Activated CD4-positive, alpha-beta memory T cell treated with anti-CD3 and anti-CD28 coated beads for 36 hours (primary cell): ENCODE measurements around the gene UNC13D. TPM values are rescaled to one million over a fixed set of nuclear protein-coding genes. Genes with fewer than 3 reads are reported as not detected.

Experiments
- microRNA-seq: library from miRNA; unstranded; fragments of <30 nt; microRNA quantifications from one replicate; pipeline ENCODE4 v1.2.0, GENCODE V29; 2022; ENCODE audit warnings: borderline number of aligned reads, borderline microRNAs expressed, borderline replicate concordance
- total RNA-seq, 2 experiments: library from RNA; stranded (reverse); gene quantifications; one replicate each; pipeline ENCODE4 v1.2.3, GENCODE V29; 2021

UNC13D gene
- total RNA-seq, 2 experiments from 2014 or later = 135 to 139 TPM

Small RNA genes lying within 50 kb of the gene (microRNA-seq; reads per million reads assigned to microRNA genes)
- not detected for gene MIR4738

Other genes starting within 250 kb of the UNC13D start
- gene SMIM5, start 211.0 kb downstream of the UNC13D start, total RNA-seq = not detected
- 10 to 100 TPM; 27.7 to 31.3 TPM for gene RECQL5, start 177.2 kb downstream of the UNC13D start, total RNA-seq
- 10 to 100 TPM; 81.4 to 92.7 TPM for gene SAP30BP, start 177.1 kb downstream of the UNC13D start, total RNA-seq
- 1 to 10 TPM in 1 of 2 experiments, under 1 TPM in 1; 0.67 to 1.1 TPM for gene ITGB4, start 122.9 kb downstream of the UNC13D start, total RNA-seq
- gene GALK1, start 79.2 kb downstream of the UNC13D start, total RNA-seq = 10 to 100 TPM; 69.3 to 69.7 TPM
- 10 to 100 TPM; 21.8 to 24.7 TPM for gene UNK, start 59.6 kb downstream of the UNC13D start, total RNA-seq
- 10 to 100 TPM; 79.1 to 80.6 TPM for gene WBP2, start 10.9 kb upstream of the UNC13D start, total RNA-seq
- gene TRIM47, start 34.2 kb upstream of the UNC13D start, total RNA-seq = 10 to 100 TPM; 18.5 to 19.5 TPM
- 10 to 100 TPM; 27.5 to 28.2 TPM for gene TRIM65, start 52.5 kb upstream of the UNC13D start, total RNA-seq
- 100 to 1,000 TPM; 108 TPM for gene MRPL38, start 60.5 kb upstream of the UNC13D start, total RNA-seq
- gene FBF1, start 96.6 kb upstream of the UNC13D start, total RNA-seq = 10 to 100 TPM; 17.2 to 18.1 TPM
- 10 to 100 TPM; 34.0 to 35.1 TPM for gene ACOX1, start 134.8 kb upstream of the UNC13D start, total RNA-seq
- gene TEN1, start 134.8 kb upstream of the UNC13D start, total RNA-seq = 10 to 100 TPM; 11.4 to 12.3 TPM
- gene CDK3, start 156.5 kb upstream of the UNC13D start, total RNA-seq = 1 to 10 TPM; 2.9 to 3.7 TPM
- under 1 TPM in 1 of 2 experiments, not detected in 1; 0.02 TPM for gene EVPL, start 182.9 kb upstream of the UNC13D start, total RNA-seq
- 100 to 1,000 TPM; 142 to 148 TPM for gene SRP68, start 228.1 kb upstream of the UNC13D start, total RNA-seq
- 1 to 10 TPM; 3.5 to 4.8 TPM for gene GALR2, start 230.4 kb upstream of the UNC13D start, total RNA-seq
- 1 to 10 TPM; 4.9 to 5.1 TPM for gene ZACN, start 234.8 kb upstream of the UNC13D start, total RNA-seq